GM23248 (cell line): ENCODE results near the gene C11orf97. TPM values are rescaled to one million over a fixed set of nuclear protein-coding genes. Genes with fewer than 3 reads are reported as not detected.

Experiments
- DNase-seq: peaks from one replicate; pipeline ENCODE4 v3.0.0-alpha.2; 2015
- H2AFZ ChIP-seq: fragments of 200-600 bp; sonication (generic); 2 replicates; pipeline ENCODE4 v1.6.1; 2016; ENCODE audit warnings: antibody characterized with exemption
- H3F3A ChIP-seq: fragments of 200-600 bp; sonication (generic); 2 replicates; pipeline ENCODE4 v1.6.1; 2016; ENCODE audit warnings: mild to moderate bottlenecking, antibody characterized with exemption, mixed run types; ENCODE audit not compliant: insufficient read depth
- H3K27ac ChIP-seq: fragments of 200-600 bp; sonication (generic); 2 replicates; pipeline ENCODE4 v1.5.1; 2016; ENCODE audit warnings: mild to moderate bottlenecking
- H3K27me3 ChIP-seq: fragments of 200-600 bp; sonication (generic); replicated peaks from 2 replicates; pipeline ENCODE4 v1.6.1; 2016; ENCODE audit warnings: mild to moderate bottlenecking; ENCODE audit not compliant: insufficient read depth
- H3K36me3 ChIP-seq: fragments of 200-600 bp; sonication (generic); 2 replicates; pipeline ENCODE4 v1.6.1; 2016; ENCODE audit warnings: low read depth, mild to moderate bottlenecking
- H3K4me1 ChIP-seq: fragments of 200-600 bp; sonication (generic); 2 replicates; pipeline ENCODE4 v1.6.1; 2016; ENCODE audit warnings: mild to moderate bottlenecking; ENCODE audit not compliant: insufficient read depth
- H3K4me2 ChIP-seq: fragments of 200-600 bp; sonication (generic); one replicate; pipeline ENCODE4 v1.6.1; 2016; ENCODE audit warnings: mild to moderate bottlenecking; ENCODE audit not compliant: unreplicated experiment
- H3K4me3 ChIP-seq: fragments of 200-600 bp; sonication (generic); 2 replicates; pipeline ENCODE4 v1.5.1; 2016; ENCODE audit warnings: mild to moderate bottlenecking
- H3K79me2 ChIP-seq: fragments of 200-600 bp; sonication (generic); 2 replicates; pipeline ENCODE4 v1.6.1; 2016; ENCODE audit warnings: mild to moderate bottlenecking; ENCODE audit not compliant: insufficient read depth
- H3K9ac ChIP-seq: fragments of 200-600 bp; sonication (generic); 2 replicates; pipeline ENCODE4 v1.6.1; 2016; ENCODE audit warnings: mild to moderate bottlenecking
- H3K9me2 ChIP-seq: fragments of 200-600 bp; sonication (generic); 2 replicates; pipeline ENCODE4 v1.6.1; 2016; ENCODE audit warnings: mixed run types, mild to moderate bottlenecking, moderate library complexity; ENCODE audit not compliant: insufficient read depth
- H3K9me3 ChIP-seq: fragments of 200-600 bp; sonication (generic); one replicate; pipeline ENCODE4 v1.6.1; 2017; ENCODE audit warnings: low read depth
- H4K20me1 ChIP-seq: fragments of 200-600 bp; sonication (generic); 2 replicates; pipeline ENCODE4 v1.6.0; 2016; ENCODE audit not compliant: insufficient read depth
- EZH2 ChIP-seq: fragments of 200-600 bp; sonication (generic); IDR thresholded peaks from 2 replicates; pipeline ENCODE4 v1.6.1; 2018; ENCODE audit warnings: antibody characterized with exemption, mild to moderate bottlenecking; ENCODE audit not compliant: insufficient read depth, poor library complexity, severe bottlenecking
- EZH2phosphoT487 ChIP-seq: fragments of 200-600 bp; sonication (generic); IDR thresholded peaks from 2 replicates; pipeline ENCODE4 v1.6.1; 2018; ENCODE audit warnings: antibody characterized with exemption, moderate library complexity, mild to moderate bottlenecking, low read depth; ENCODE audit not compliant: insufficient read depth
- WGBS, 2 experiments: methylation state at CpG; one replicate each; pipeline ENCODE4 v1.1.6; 2015 to 2017; ENCODE audit warnings: low lambda C conversion rate in 2 of 2, low coverage in 1 of 2; ENCODE audit errors: missing lambda C conversion rate in 2 of 2; 5-methylcytosine and 5-hydroxymethylcytosine counted together
- in situ Hi-C: fragments of 300-500 bp; cut with MboI; formaldehyde crosslinking; loops from 2 replicates; pipeline ENCODE4 v1.15.0; 2020
- polyA plus RNA-seq: library from polyadenylated mRNA; unstranded; fragments of >200 nt; fragmentation: Nextera tagmentation; extraction: Ambion mirVana; gene quantifications from 2 replicates; pipeline ENCODE4 v1.2.1, GENCODE V29; 2016
- total RNA-seq: library from RNA; depleted of rRNA; stranded (reverse); fragments of >200 nt; shearing (Covaris generic); gene quantifications from 2 replicates; pipeline ENCODE4 v1.2.3, GENCODE V29; 2014

Gene C11orf97
- total and polyA plus RNA-seq, 2 experiments from 2014 or later, result not detected

- Histone ChIP-seq H3K27ac (no peak overlapping the region), H4K20me1 (no peaks in the 10 kb centered on the region), H3K4me2 (peak overlapping the region; percentile 13), H2AFZ (peak overlapping the region; percentile 16; the same call in 1 of the 2 replicates), H3K9me3 (no peaks in the 10 kb centered on the region), H3K79me2 (no peaks in the 10 kb centered on the region), H3K36me3 (no peaks in the 10 kb centered on the region), H3K9me2 (no peaks in the 10 kb centered on the region), H3K27me3 (no peaks in the 10 kb centered on the region), H3K9ac (no peak overlapping the region), H3K4me3 (no peak overlapping the region), H3K4me1 (peaks cover 23% of the 10 kb centered on the region), H3F3A (peaks cover 11% of the 10 kb centered on the region)
- DNase-seq, result no peak
- WGBS, 2 experiments, result 48 to 50% methylated on average over 6 of the region's 6 CpGs
- no peak for TF ChIP-seq EZH2
- no peak for TF ChIP-seq EZH2phosphoT487
- in situ Hi-C loops, result no loop called here
Measured at GRCh38 chr11:94533696-94534630, 21.7 kb downstream of the C11orf97 start.

- in situ Hi-C loops, result no loop called here
- no peak overlapping the region for H3K27ac ChIP-seq
- H4K20me1 ChIP-seq, result no peaks in the 10 kb centered on the region
- peaks cover 11% of the 10 kb centered on the region for H3F3A ChIP-seq
- no peak overlapping the region for H2AFZ ChIP-seq
- H3K4me2 ChIP-seq, result peak overlapping the region; percentile 55
- no peaks in the 10 kb centered on the region for H3K9me2 ChIP-seq
- no peak overlapping the region for H3K4me3 ChIP-seq
- no peaks in the 10 kb centered on the region for H3K27me3 ChIP-seq
- no peaks in the 10 kb centered on the region for H3K9me3 ChIP-seq
- no peak for DNase-seq
- H3K9ac ChIP-seq, result no peak overlapping the region
- H3K79me2 ChIP-seq, result no peaks in the 10 kb centered on the region
- no peaks in the 10 kb centered on the region for H3K36me3 ChIP-seq
- no peak for TF ChIP-seq EZH2
- TF ChIP-seq EZH2phosphoT487, result no peak
- peaks cover 23% of the 10 kb centered on the region for H3K4me1 ChIP-seq
Measured at GRCh38 chr11:94536386-94536785, 24.1 kb downstream of the C11orf97 start.

- no peaks in the 10 kb centered on the region for H4K20me1 ChIP-seq
- in situ Hi-C loops, result no loop called here
- peaks cover 11% of the 10 kb centered on the region for H3F3A ChIP-seq
- no peaks in the 10 kb centered on the region for H3K79me2 ChIP-seq
- peak; percentile 74 for DNase-seq
- no peaks in the 10 kb centered on the region for H3K36me3 ChIP-seq
- WGBS, 2 experiments, result 6 to 11% methylated on average over 3 of the region's 3 CpGs
- peak overlapping the region; percentile 55 for H3K4me2 ChIP-seq
- H3K9me2 ChIP-seq, result no peaks in the 10 kb centered on the region
- 0 out of 2 replicates have a peak overlapping the region, but pooled peaks have one; percentile 7 for H3K27ac ChIP-seq
- H3K4me1 ChIP-seq, result peaks cover 23% of the 10 kb centered on the region
- no peak overlapping the region for H2AFZ ChIP-seq
- H3K4me3 ChIP-seq, result 0 out of 2 replicates have a peak overlapping the region, but pooled peaks have one; percentile 2
- no peak for TF ChIP-seq EZH2
- TF ChIP-seq EZH2phosphoT487, result no peak
- H3K9ac ChIP-seq, result no peak overlapping the region
- no peaks in the 10 kb centered on the region for H3K27me3 ChIP-seq
- H3K9me3 ChIP-seq, result no peaks in the 10 kb centered on the region
Measured at GRCh38 chr11:94537031-94537600, 24.9 kb downstream of the C11orf97 start.

- H3K4me3 ChIP-seq, result no peak overlapping the region
- H3F3A ChIP-seq, result peaks cover 18% of the 10 kb centered on the region
- no peaks in the 10 kb centered on the region for H3K79me2 ChIP-seq
- no peaks in the 10 kb centered on the region for H4K20me1 ChIP-seq
- H3K9me3 ChIP-seq, result no peaks in the 10 kb centered on the region
- WGBS, 2 experiments, result 86 to 100% methylated on average over 1 of the region's 1 CpG
- no peaks in the 10 kb centered on the region for H3K9me2 ChIP-seq
- no peak overlapping the region for H3K4me2 ChIP-seq
- H2AFZ ChIP-seq, result no peak overlapping the region
- no peaks in the 10 kb centered on the region for H3K27me3 ChIP-seq
- H3K36me3 ChIP-seq, result no peaks in the 10 kb centered on the region
- H3K4me1 ChIP-seq, result peaks cover 18% of the 10 kb centered on the region
- in situ Hi-C loops, result no loop called here
- TF ChIP-seq EZH2phosphoT487 (no peak), EZH2 (no peak)
- H3K9ac ChIP-seq, result no peak overlapping the region
- H3K27ac ChIP-seq, result no peak overlapping the region
- no peak for DNase-seq
Measured at GRCh38 chr11:94539420-94539819, 27.2 kb downstream of the C11orf97 start.
